Liver (tissue), 3 donors: Measurements from ENCODE around the gene MMP14.

ENCODE experiments used
- CTCF ChIP-seq: fragments of 150-350 bp; IDR thresholded peaks from 2 replicates; pipeline ENCODE4 v1.5.1; 2017; ENCODE audit warnings: improper control_type of control experiment, low read depth, low read length; ENCODE audit not compliant: missing input control
- GABPA ChIP-seq, 2 donors: IDR thresholded peaks in 1 of 2; conservative IDR thresholded peaks in 1 of 2; 2 replicates each; pipeline ENCODE4 v1.6.1; 2016; ENCODE audit warnings: antibody characterized with exemption in 2 of 2, mild to moderate bottlenecking in 1 of 2, moderate library complexity in 1 of 2
- JUND ChIP-seq, 2 donors: IDR thresholded peaks; 2 replicates each; pipeline ENCODE4 v1.6.1; 2016; ENCODE audit warnings: antibody characterized with exemption in 2 of 2
- MAX ChIP-seq: IDR thresholded peaks from 2 replicates; pipeline ENCODE4 v1.6.1; 2016; ENCODE audit warnings: antibody characterized with exemption
- RAD21 ChIP-seq, 2 donors: IDR thresholded peaks; 2 replicates each; pipeline ENCODE4 v1.6.1; 2016; ENCODE audit warnings: antibody characterized with exemption in 2 of 2, mild to moderate bottlenecking in 2 of 2
- TAF1 ChIP-seq: conservative IDR thresholded peaks from 2 replicates; pipeline ENCODE4 v1.6.1; 2016; ENCODE audit warnings: antibody characterized with exemption, mild to moderate bottlenecking
- YY1 ChIP-seq: IDR thresholded peaks from 2 replicates; pipeline ENCODE4 v1.6.1; 2016; ENCODE audit warnings: antibody characterized with exemption, mild to moderate bottlenecking
- donor health status: healthy.
- donor health status: healthy.

- no peak for TF ChIP-seq CTCF
- no peak for TF ChIP-seq GABPA (IDR thresholded peaks at IDR 0.05 in 1 of 2, conservative IDR thresholded peaks at IDR 0.05 in 1 of 2)
- no peak for TF ChIP-seq YY1
- TF ChIP-seq TAF1: no peak
- TF ChIP-seq MAX: no peak
- no peak for TF ChIP-seq JUND (IDR thresholded peaks at IDR 0.05)
- no peak for TF ChIP-seq RAD21 (IDR thresholded peaks at IDR 0.05)
Observed at GRCh38 chr14:22848351-22849164, 12.2 kb downstream of the MMP14 start.
